Measurements from ENCODE around the gene MED13L.

MED13L gene

GRCh38 chr12:115984616-115985015 is 292.9 kb downstream of the MED13L start:
- Histone ChIP-seq H3K9ac (ENCODE audit: low read length) (no peak overlapping the region), H3K4me3 (ENCODE audit: insufficient read depth, low read length, poor library complexity, severe bottlenecking) (no peak overlapping the region), H3K27me3 (ENCODE audit: low read length) (no peaks in the 10 kb centered on the region), H3K9me2 (replicated peaks; ENCODE audit: insufficient read depth, low read length) (no peaks in the 10 kb centered on the region), H3K27ac (ENCODE audit: low read depth, low read length) (no peak overlapping the region), H4K20me1 (ENCODE audit: low read depth, low read length) (no peaks in the 10 kb centered on the region), H3K9me3 (ENCODE audit: insufficient read depth, low read length) (no peaks in the 10 kb centered on the region), H3K79me2 (ENCODE audit: insufficient read depth, low read length) (no peaks in the 10 kb centered on the region), H2AFZ (ENCODE audit: low read depth, low read length, severe bottlenecking) (no peak overlapping the region), H3K36me3 (ENCODE audit: low read length) (peaks cover 4% of the 10 kb centered on the region; the same call in 1 of the 2 replicates), H3F3A (ENCODE audit: insufficient read depth) (no peaks in the 10 kb centered on the region), H3K4me2 (ENCODE audit: low read depth, low read length, poor library complexity, severe bottlenecking) (no peak overlapping the region)
- no peak for TF ChIP-seq CTCF (IDR thresholded peaks at IDR 0.05; ENCODE audit: insufficient read depth, low read length, poor library complexity, severe bottlenecking)
- no peak for TF ChIP-seq EZH2phosphoT487 (conservative IDR thresholded peaks at IDR 0.05; ENCODE audit: low read length)

DNA sequence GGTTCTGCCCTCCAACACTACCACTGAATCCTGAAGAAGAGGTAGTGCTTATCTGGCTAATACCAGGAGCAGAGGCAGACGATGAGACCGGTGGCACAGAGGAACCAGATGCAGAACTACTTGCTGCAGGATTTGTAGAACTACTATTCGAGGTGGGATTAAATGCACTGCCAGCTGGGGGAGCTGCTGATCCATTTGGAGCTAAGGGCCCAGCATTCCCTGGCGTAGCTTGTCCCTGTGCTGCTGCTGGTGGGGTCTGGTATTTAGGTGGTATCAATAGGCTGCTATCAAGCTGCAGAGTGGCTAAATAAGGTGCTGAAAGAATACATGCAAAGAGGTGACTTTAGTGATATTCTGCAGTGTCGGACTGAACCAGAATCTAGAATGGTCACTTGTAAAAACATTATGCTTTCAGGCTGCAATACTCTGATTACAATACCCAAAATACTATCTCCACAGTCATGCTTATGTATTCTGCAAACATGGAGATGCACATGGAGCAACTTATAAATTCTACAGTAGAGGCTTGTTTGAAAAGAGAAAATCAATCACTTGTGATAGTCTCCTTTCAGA is 294.2 kb downstream of the MED13L start:
- Histone ChIP-seq H3K4me3 (ENCODE audit: insufficient read depth, low read length, poor library complexity, severe bottlenecking) (no peak overlapping the region), H2AFZ (ENCODE audit: low read depth, low read length, severe bottlenecking) (no peak overlapping the region), H3K27ac (ENCODE audit: low read depth, low read length) (no peak overlapping the region), H4K20me1 (ENCODE audit: low read depth, low read length) (no peaks in the 10 kb centered on the region), H3K9me3 (ENCODE audit: insufficient read depth, low read length) (no peaks in the 10 kb centered on the region), H3K9me2 (replicated peaks; ENCODE audit: insufficient read depth, low read length) (no peaks in the 10 kb centered on the region), H3K79me2 (ENCODE audit: insufficient read depth, low read length) (no peaks in the 10 kb centered on the region), H3K4me2 (ENCODE audit: low read depth, low read length, poor library complexity, severe bottlenecking) (no peak overlapping the region), H3F3A (ENCODE audit: insufficient read depth) (no peaks in the 10 kb centered on the region), H3K27me3 (ENCODE audit: low read length) (no peaks in the 10 kb centered on the region), H3K9ac (ENCODE audit: low read length) (no peak overlapping the region), H3K36me3 (ENCODE audit: low read length) (peaks cover 4% of the 10 kb centered on the region; the same call in 1 of the 2 replicates)
- TF ChIP-seq CTCF (IDR thresholded peaks at IDR 0.05; ENCODE audit: insufficient read depth, low read length, poor library complexity, severe bottlenecking) (peak; percentile 18), EZH2phosphoT487 (conservative IDR thresholded peaks at IDR 0.05; ENCODE audit: low read length) (no peak)

DNA sequence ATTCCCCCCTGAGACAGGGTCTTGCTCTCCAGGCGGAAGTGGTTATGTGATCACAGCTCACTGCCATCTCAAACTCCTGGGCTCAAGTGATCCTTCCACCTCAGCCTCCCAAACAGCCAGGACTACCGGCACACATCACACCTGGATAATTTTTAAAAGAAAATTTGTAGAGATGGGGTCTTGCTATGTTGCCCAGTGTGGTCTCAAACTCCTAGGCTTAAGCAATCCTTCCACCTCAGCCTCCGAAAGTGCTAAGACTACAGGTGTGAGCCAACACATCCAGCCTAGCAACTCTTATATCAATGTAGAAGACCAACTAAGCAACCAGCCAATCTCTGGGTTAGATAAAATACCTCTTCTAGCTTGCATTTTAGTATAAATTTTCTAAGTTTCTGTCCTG is 297.2 kb downstream of the MED13L start:
- H3K27ac ChIP-seq (ENCODE audit: low read depth, low read length) = no peak overlapping the region
- TF ChIP-seq EZH2phosphoT487 (conservative IDR thresholded peaks at IDR 0.05; ENCODE audit: low read length) (no peak), CTCF (IDR thresholded peaks at IDR 0.05; ENCODE audit: insufficient read depth, low read length, poor library complexity, severe bottlenecking) (no peak)
- no peak overlapping the region for H3K9ac ChIP-seq (ENCODE audit: low read length)
- H3K79me2 ChIP-seq (ENCODE audit: insufficient read depth, low read length) = no peaks in the 10 kb centered on the region
- no peaks in the 10 kb centered on the region for H3K9me3 ChIP-seq (ENCODE audit: insufficient read depth, low read length)
- no peak overlapping the region for H3K4me3 ChIP-seq (ENCODE audit: insufficient read depth, low read length, poor library complexity, severe bottlenecking)
- H3K4me2 ChIP-seq (ENCODE audit: low read depth, low read length, poor library complexity, severe bottlenecking) = no peak overlapping the region
- peaks cover 4% of the 10 kb centered on the region; the same call in 1 of the 2 replicates for H3K36me3 ChIP-seq (ENCODE audit: low read length)
- no peaks in the 10 kb centered on the region for H3K9me2 ChIP-seq (replicated peaks; ENCODE audit: insufficient read depth, low read length)
- H3K27me3 ChIP-seq (ENCODE audit: low read length) = no peaks in the 10 kb centered on the region
- no peak overlapping the region for H2AFZ ChIP-seq (ENCODE audit: low read depth, low read length, severe bottlenecking)
- no peaks in the 10 kb centered on the region for H4K20me1 ChIP-seq (ENCODE audit: low read depth, low read length)
- no peaks in the 10 kb centered on the region for H3F3A ChIP-seq (ENCODE audit: insufficient read depth)

Data from SU-DHL-6 (cell line).